ENCODE data around the gene EPC2. TPM values are rescaled to one million over a fixed set of nuclear protein-coding genes. Genes with fewer than 3 reads are reported as not detected.

EPC2 gene
- total RNA-seq, 1 experiment from 2014 or later, result 30.2 TPM

DNA sequence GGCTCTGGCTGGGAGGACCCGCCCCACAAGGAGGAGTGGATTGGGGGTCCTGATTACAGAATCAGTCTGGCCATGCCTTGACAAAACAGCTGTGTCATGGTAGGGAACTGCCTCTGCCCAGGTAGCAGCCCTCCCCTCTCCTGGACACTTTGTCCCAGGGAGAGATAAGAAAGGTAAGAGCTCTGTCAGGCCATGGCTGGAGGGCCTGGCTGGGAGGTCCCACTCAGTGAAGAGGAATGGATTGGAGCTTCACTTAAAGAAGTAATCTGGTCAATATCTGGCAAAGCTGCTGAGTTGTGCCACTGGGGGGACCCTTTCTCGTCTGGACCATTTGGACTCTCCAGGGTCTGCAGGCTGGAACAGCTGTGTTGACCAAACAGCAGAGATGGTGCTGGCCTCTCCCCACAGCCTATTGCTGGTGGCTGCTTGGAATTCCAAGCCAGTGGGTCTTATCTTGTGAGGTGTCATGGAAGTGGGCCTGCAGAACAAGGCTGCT, 75.4 kb downstream of the EPC2 start:
- Histone ChIP-seq H3K27ac (ENCODE audit: low read length) (no peak overlapping the region), H3K4me3 (ENCODE audit: low read depth in 2 of 2, low read length in 2 of 2) (no peak overlapping the region), H3K9me3 (ENCODE audit: control insufficient read depth, insufficient read depth, low read depth, low read length) (no peaks in the 10 kb centered on the region), H3K27me3 (ENCODE audit: control insufficient read depth, insufficient read depth, low read length) (no peaks in the 10 kb centered on the region), H3K4me1 (ENCODE audit: control insufficient read depth, insufficient read depth, low read length) (peaks cover 13% of the 10 kb centered on the region; the same call in 1 of the 2 replicates), H3K36me3 (ENCODE audit: control insufficient read depth, insufficient read depth, low read length) (no peaks in the 10 kb centered on the region)
- intact Hi-C loops (cut with micrococcal nuclease; ENCODE audit: unreplicated experiment), result no loop called here
- TF ChIP-seq SIN3A (IDR thresholded peaks at IDR 0.05; ENCODE audit: borderline replicate concordance, insufficient read depth, low read depth, low read length) (no peak), POLR2AphosphoS5 (IDR thresholded peaks at IDR 0.05; ENCODE audit: low read depth, low read length) (no peak), TCF7L2 (IDR thresholded peaks at IDR 0.05; ENCODE audit: low read depth, low read length) (no peak)
- TF ChIP-seq, protein P1, sequence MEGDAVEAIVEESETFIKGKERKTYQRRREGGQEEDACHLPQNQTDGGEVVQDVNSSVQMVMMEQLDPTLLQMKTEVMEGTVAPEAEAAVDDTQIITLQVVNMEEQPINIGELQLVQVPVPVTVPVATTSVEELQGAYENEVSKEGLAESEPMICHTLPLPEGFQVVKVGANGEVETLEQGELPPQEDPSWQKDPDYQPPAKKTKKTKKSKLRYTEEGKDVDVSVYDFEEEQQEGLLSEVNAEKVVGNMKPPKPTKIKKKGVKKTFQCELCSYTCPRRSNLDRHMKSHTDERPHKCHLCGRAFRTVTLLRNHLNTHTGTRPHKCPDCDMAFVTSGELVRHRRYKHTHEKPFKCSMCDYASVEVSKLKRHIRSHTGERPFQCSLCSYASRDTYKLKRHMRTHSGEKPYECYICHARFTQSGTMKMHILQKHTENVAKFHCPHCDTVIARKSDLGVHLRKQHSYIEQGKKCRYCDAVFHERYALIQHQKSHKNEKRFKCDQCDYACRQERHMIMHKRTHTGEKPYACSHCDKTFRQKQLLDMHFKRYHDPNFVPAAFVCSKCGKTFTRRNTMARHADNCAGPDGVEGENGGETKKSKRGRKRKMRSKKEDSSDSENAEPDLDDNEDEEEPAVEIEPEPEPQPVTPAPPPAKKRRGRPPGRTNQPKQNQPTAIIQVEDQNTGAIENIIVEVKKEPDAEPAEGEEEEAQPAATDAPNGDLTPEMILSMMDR (IDR thresholded peaks at IDR 0.05), result no peak
- TF ChIP-seq, protein P2, sequence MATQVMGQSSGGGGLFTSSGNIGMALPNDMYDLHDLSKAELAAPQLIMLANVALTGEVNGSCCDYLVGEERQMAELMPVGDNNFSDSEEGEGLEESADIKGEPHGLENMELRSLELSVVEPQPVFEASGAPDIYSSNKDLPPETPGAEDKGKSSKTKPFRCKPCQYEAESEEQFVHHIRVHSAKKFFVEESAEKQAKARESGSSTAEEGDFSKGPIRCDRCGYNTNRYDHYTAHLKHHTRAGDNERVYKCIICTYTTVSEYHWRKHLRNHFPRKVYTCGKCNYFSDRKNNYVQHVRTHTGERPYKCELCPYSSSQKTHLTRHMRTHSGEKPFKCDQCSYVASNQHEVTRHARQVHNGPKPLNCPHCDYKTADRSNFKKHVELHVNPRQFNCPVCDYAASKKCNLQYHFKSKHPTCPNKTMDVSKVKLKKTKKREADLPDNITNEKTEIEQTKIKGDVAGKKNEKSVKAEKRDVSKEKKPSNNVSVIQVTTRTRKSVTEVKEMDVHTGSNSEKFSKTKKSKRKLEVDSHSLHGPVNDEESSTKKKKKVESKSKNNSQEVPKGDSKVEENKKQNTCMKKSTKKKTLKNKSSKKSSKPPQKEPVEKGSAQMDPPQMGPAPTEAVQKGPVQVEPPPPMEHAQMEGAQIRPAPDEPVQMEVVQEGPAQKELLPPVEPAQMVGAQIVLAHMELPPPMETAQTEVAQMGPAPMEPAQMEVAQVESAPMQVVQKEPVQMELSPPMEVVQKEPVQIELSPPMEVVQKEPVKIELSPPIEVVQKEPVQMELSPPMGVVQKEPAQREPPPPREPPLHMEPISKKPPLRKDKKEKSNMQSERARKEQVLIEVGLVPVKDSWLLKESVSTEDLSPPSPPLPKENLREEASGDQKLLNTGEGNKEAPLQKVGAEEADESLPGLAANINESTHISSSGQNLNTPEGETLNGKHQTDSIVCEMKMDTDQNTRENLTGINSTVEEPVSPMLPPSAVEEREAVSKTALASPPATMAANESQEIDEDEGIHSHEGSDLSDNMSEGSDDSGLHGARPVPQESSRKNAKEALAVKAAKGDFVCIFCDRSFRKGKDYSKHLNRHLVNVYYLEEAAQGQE (IDR thresholded peaks at IDR 0.05; ENCODE audit: insufficient read depth in 1 of 2, low read depth in 2 of 2, low read length in 1 of 2), result no peak
- BruUV-seq (replicated peaks), result no TSS peak
- in situ Hi-C loops (cut with HindIII; ENCODE audit: low pct_unique_long_range_greater_than_20kb, low sequenced_read_pairs), result no loop called here
- POLR2A ChIA-PET, result interaction anchor here (0.5 kb wide), 1 partner anchor 25 kb away, joined by 7 read pairs; no protein-coding TSS in a partner anchor
- ATAC-seq, result no peak
- no peak for DNase-seq (ENCODE audit: low read depth, low spot score)
- CTCF ChIA-PET, result no interaction called here

DNA sequence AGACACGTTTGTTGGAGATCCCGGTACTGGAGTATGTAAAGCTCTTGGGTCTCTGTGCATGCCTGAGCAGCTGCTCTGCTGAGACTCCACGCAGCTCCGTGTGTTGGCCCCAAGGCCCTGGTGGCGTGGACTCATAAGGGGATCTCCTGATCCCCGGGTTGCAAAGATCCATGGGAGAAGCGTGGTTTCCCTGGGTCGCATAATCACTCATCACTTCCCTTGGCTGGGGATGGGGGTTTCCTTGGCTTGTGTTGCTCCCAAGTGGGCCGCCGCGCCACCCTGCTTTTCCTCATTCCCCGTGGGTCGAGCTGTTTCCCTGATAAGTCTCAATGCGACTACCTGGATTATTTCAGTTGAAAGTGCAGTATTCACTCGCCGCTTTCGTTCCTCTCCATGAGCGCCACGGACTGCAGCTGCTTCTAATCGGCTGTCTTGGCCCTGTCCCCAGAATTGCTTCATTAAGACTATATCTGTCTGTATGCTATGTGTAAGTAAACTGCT, 76.0 kb downstream of the EPC2 start:
- ChIA-PET CTCF (no interaction called here), POLR2A (interaction anchor here (0.5 kb wide), 1 partner anchor 24 kb away, joined by 7 read pairs; no protein-coding TSS in a partner anchor)
- BruUV-seq (replicated peaks), result no TSS peak
- Histone ChIP-seq H3K4me3 (ENCODE audit: low read depth in 2 of 2, low read length in 2 of 2) (no peak overlapping the region), H3K9me3 (ENCODE audit: control insufficient read depth, insufficient read depth, low read depth, low read length) (no peaks in the 10 kb centered on the region), H3K36me3 (ENCODE audit: control insufficient read depth, insufficient read depth, low read length) (no peaks in the 10 kb centered on the region), H3K27me3 (ENCODE audit: control insufficient read depth, insufficient read depth, low read length) (no peaks in the 10 kb centered on the region), H3K4me1 (ENCODE audit: control insufficient read depth, insufficient read depth, low read length) (peaks cover 13% of the 10 kb centered on the region; the same call in 1 of the 2 replicates), H3K27ac (ENCODE audit: low read length) (no peak overlapping the region)
- intact Hi-C loops (cut with micrococcal nuclease; ENCODE audit: unreplicated experiment), result no loop called here
- DNase-seq (ENCODE audit: low read depth, low spot score) (no peak), ATAC-seq (peak; percentile 48; the same call in 1 of the 2 replicates)
- in situ Hi-C loops (cut with HindIII; ENCODE audit: low pct_unique_long_range_greater_than_20kb, low sequenced_read_pairs), result no loop called here
- TF ChIP-seq SIN3A (IDR thresholded peaks at IDR 0.05; ENCODE audit: borderline replicate concordance, insufficient read depth, low read depth, low read length) (no peak), TCF7L2 (IDR thresholded peaks at IDR 0.05; ENCODE audit: low read depth, low read length) (no peak), POLR2AphosphoS5 (IDR thresholded peaks at IDR 0.05; ENCODE audit: low read depth, low read length) (no peak)
- TF ChIP-seq, protein P1 (IDR thresholded peaks at IDR 0.05), result no peak
- TF ChIP-seq, protein P2 (IDR thresholded peaks at IDR 0.05; ENCODE audit: insufficient read depth in 1 of 2, low read depth in 2 of 2, low read length in 1 of 2), result no peak
